Mesothelial cell of epicardium (in vitro differentiated cells): ENCODE data around the gene ATP5F1A. TPM values are rescaled to one million over a fixed set of nuclear protein-coding genes. Genes with fewer than 3 reads are reported as not detected.

Experiments
- DNase-seq, 2 experiments: peaks; one replicate each; pipeline ENCODE4 v3.0.0; 2021; ENCODE audit warnings: low spot score in 2 of 2; ENCODE audit not compliant: unreplicated experiment in 2 of 2
- H3K27ac Mint-ChIP-seq: 2 replicates; pipeline ENCODE4 v1.8.0; 2021; ENCODE audit warnings: mixed read lengths
- H3K27me3 Mint-ChIP-seq: 2 replicates; pipeline ENCODE4 v1.8.0; 2021; ENCODE audit warnings: low read depth, mixed read lengths
- H3K36me3 Mint-ChIP-seq: 2 replicates; pipeline ENCODE4 v1.8.0; 2021; ENCODE audit warnings: mixed read lengths
- H3K4me1 Mint-ChIP-seq: 2 replicates; pipeline ENCODE4 v1.8.0; 2021; ENCODE audit warnings: mixed read lengths
- H3K4me3 Mint-ChIP-seq: 2 replicates; pipeline ENCODE4 v1.8.0; 2021; ENCODE audit warnings: mild to moderate bottlenecking, moderate library complexity, mixed read lengths
- H3K9me3 Mint-ChIP-seq: 2 replicates; pipeline ENCODE4 v1.8.0; 2021; ENCODE audit warnings: mixed read lengths
- CTCF ChIP-seq: fragments of 200-600 bp; sonication (generic); IDR thresholded peaks from one replicate; pipeline ENCODE4 v1.5.0; 2021; ENCODE audit warnings: antibody characterized with exemption; ENCODE audit not compliant: unreplicated experiment
- total RNA-seq: library from RNA; stranded (reverse); gene quantifications from 3 replicates; pipeline ENCODE4 v1.2.1, GENCODE V29; 2021

Gene ATP5F1A
- total RNA-seq, 1 donor from 2014 or later, result 322 TPM

- peaks cover 13% of the 10 kb centered on the region for H3K4me1 Mint-ChIP-seq
- no peak for TF ChIP-seq CTCF
- H3K4me3 Mint-ChIP-seq, result peak overlapping the region; percentile 79
- no peaks in the 10 kb centered on the region for H3K9me3 Mint-ChIP-seq
- no peak overlapping the region for H3K27ac Mint-ChIP-seq
- no peak for DNase-seq
- H3K36me3 Mint-ChIP-seq, result peaks cover 6% of the 10 kb centered on the region
- no peaks in the 10 kb centered on the region for H3K27me3 Mint-ChIP-seq
Observed at GRCh38 chr18:46072376-46072867, 25.7 kb downstream of the ATP5F1A start.

- Mint-ChIP-seq H3K4me3 (peak within 1 kb of the TSS; percentile 79), H3K36me3 (peaks cover 5% of the 10 kb centered on the region), H3K4me1 (peaks cover 13% of the 10 kb centered on the region), H3K9me3 (no peaks in the 10 kb centered on the region), H3K27ac (peak within 1 kb of the TSS; percentile 9), H3K27me3 (no peaks in the 10 kb centered on the region)
- DNase-seq, result peak; percentile 40 to 76
- no peak for TF ChIP-seq CTCF
Observed at GRCh38 chr18:46071653-46072375, 26.3 kb downstream of the ATP5F1A start, which contains the start of gene PSTPIP2. Gene PSTPIP2 (minus strand): TSS chr18:46072260. CDS start chr18:46072188, 72 bp downstream.

- Mint-ChIP-seq H3K27ac (peak overlapping the region; percentile 9), H3K4me1 (peaks cover 13% of the 10 kb centered on the region), H3K27me3 (no peaks in the 10 kb centered on the region), H3K9me3 (no peaks in the 10 kb centered on the region), H3K36me3 (peaks cover 6% of the 10 kb centered on the region), H3K4me3 (peak overlapping the region; percentile 70)
- no peak for TF ChIP-seq CTCF
- DNase-seq, result no peak
Observed at GRCh38 chr18:46070815-46071652, 27.1 kb downstream of the ATP5F1A start.

GRCh38 chr18:46070232-46070631 is 27.9 kb downstream of the ATP5F1A start:
- no peak overlapping the region for H3K4me3 Mint-ChIP-seq
- no peaks in the 10 kb centered on the region for H3K9me3 Mint-ChIP-seq
- H3K36me3 Mint-ChIP-seq, result peaks cover 4% of the 10 kb centered on the region
- H3K4me1 Mint-ChIP-seq, result peaks cover 13% of the 10 kb centered on the region
- H3K27ac Mint-ChIP-seq, result no peak overlapping the region
- H3K27me3 Mint-ChIP-seq, result no peaks in the 10 kb centered on the region
- TF ChIP-seq CTCF, result no peak
- DNase-seq, result no peak

GRCh38 chr18:46069524-46069923 is 28.6 kb downstream of the ATP5F1A start:
- no peak overlapping the region for H3K27ac Mint-ChIP-seq
- H3K36me3 Mint-ChIP-seq, result peaks cover 4% of the 10 kb centered on the region
- no peaks in the 10 kb centered on the region for H3K9me3 Mint-ChIP-seq
- H3K4me3 Mint-ChIP-seq, result no peak overlapping the region
- TF ChIP-seq CTCF, result no peak
- peaks cover 13% of the 10 kb centered on the region for H3K4me1 Mint-ChIP-seq
- no peaks in the 10 kb centered on the region for H3K27me3 Mint-ChIP-seq
- no peak for DNase-seq
